Liver (tissue), 3 donors: ENCODE data around the gene RAB37.

Experiments used
- ATF3 ChIP-seq: IDR thresholded peaks from 2 replicates; pipeline ENCODE4 v1.6.1; 2016; ENCODE audit warnings: antibody characterized with exemption
- CTCF ChIP-seq: fragments of 150-350 bp; IDR thresholded peaks from 2 replicates; pipeline ENCODE4 v1.5.1; 2017; ENCODE audit warnings: improper control_type of control experiment, low read depth, low read length; ENCODE audit not compliant: missing input control
- GABPA ChIP-seq, 2 donors: IDR thresholded peaks in 1 of 2; conservative IDR thresholded peaks in 1 of 2; 2 replicates each; pipeline ENCODE4 v1.6.1; 2016; ENCODE audit warnings: antibody characterized with exemption in 2 of 2, mild to moderate bottlenecking in 1 of 2, moderate library complexity in 1 of 2
- HNF4G ChIP-seq: IDR thresholded peaks from 2 replicates; pipeline ENCODE4 v1.6.1; 2016; ENCODE audit warnings: antibody characterized with exemption
- RAD21 ChIP-seq, 2 donors: IDR thresholded peaks; 2 replicates each; pipeline ENCODE4 v1.6.1; 2016; ENCODE audit warnings: antibody characterized with exemption in 2 of 2, mild to moderate bottlenecking in 2 of 2
- RXRA ChIP-seq, 2 donors: IDR thresholded peaks; 2 replicates each; pipeline ENCODE4 v1.6.1; 2017 to 2018; ENCODE audit warnings: antibody characterized with exemption in 2 of 2, mild to moderate bottlenecking in 1 of 2
- TAF1 ChIP-seq: conservative IDR thresholded peaks from 2 replicates; pipeline ENCODE4 v1.6.1; 2016; ENCODE audit warnings: antibody characterized with exemption, mild to moderate bottlenecking
- YY1 ChIP-seq: IDR thresholded peaks from 2 replicates; pipeline ENCODE4 v1.6.1; 2016; ENCODE audit warnings: antibody characterized with exemption, mild to moderate bottlenecking
- ZBTB33 ChIP-seq: IDR thresholded peaks from 2 replicates; pipeline ENCODE4 v1.6.1; 2016; ENCODE audit warnings: antibody characterized with exemption
- donor health status: healthy.
- donor health status: healthy.

- TF ChIP-seq ATF3 (no peak), CTCF (no peak), YY1 (no peak), RXRA (IDR thresholded peaks at IDR 0.05) (no peak), TAF1 (no peak), RAD21 (IDR thresholded peaks at IDR 0.05) (no peak), ZBTB33 (no peak), HNF4G (no peak), GABPA (IDR thresholded peaks at IDR 0.05 in 1 of 2, conservative IDR thresholded peaks at IDR 0.05 in 1 of 2) (no peak)
Observed at GRCh38 chr17:74786431-74787055, 49.5 kb downstream of the RAB37 start.
